ENCODE data around the gene MAS1.

- TF ChIP-seq, protein P1, sequence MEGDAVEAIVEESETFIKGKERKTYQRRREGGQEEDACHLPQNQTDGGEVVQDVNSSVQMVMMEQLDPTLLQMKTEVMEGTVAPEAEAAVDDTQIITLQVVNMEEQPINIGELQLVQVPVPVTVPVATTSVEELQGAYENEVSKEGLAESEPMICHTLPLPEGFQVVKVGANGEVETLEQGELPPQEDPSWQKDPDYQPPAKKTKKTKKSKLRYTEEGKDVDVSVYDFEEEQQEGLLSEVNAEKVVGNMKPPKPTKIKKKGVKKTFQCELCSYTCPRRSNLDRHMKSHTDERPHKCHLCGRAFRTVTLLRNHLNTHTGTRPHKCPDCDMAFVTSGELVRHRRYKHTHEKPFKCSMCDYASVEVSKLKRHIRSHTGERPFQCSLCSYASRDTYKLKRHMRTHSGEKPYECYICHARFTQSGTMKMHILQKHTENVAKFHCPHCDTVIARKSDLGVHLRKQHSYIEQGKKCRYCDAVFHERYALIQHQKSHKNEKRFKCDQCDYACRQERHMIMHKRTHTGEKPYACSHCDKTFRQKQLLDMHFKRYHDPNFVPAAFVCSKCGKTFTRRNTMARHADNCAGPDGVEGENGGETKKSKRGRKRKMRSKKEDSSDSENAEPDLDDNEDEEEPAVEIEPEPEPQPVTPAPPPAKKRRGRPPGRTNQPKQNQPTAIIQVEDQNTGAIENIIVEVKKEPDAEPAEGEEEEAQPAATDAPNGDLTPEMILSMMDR (optimal IDR thresholded peaks at IDR 0.05 in 1 of 3, IDR thresholded peaks at IDR 0.05 in 1 of 3, conservative IDR thresholded peaks at IDR 0.05 in 1 of 3; ENCODE audit: extremely low read depth in 1 of 3, insufficient read depth in 2 of 3, low read length in 3 of 3), result no peak
- TF ChIP-seq EZH2 (IDR thresholded peaks at IDR 0.05; ENCODE audit: low read length), result no peak
Measured at GRCh38 chr6:159904497-159904911, 13.7 kb downstream of the MAS1 start.
